ENCODE data around the gene RNF223.
"Not testable (repeated sequence)": the region's sequence is repeated elsewhere in the genome, so short reads cannot be mapped to it uniquely, and the experiment has no call there.

Gene RNF223

DNA sequence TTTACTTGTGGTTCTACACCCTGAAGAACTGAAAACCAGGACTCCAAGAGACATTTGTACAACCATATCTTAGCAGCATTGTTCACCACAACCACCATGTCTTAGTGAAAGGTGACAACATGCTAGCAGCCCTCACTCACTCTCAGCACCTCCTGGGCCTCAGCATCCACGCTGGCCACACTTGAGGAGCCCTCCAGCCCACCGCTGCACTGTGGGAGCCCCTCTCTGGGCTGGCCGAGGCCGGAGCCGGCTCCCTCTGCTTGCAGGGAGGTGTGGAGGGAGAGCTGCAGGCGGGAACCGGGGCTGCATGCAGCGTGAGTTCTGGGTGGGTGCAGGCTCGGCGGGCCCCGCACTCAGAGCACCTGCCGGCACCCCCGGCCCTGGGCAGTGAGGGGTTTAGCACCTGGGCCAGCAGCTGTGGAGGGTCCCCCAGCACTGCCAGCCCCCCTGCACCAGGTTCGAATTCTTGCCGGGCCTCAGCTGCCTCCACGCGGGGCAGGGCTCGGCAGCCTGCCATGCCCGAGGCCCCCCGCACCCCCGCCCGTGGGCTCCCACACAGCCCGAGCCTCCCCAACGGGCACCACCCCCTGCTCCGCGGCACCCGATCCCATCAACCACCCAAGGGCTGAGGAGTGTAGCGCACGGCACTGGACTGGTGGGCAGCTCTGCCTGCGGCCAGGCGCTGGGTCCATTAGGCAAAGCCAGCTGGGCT lies 32.6 kb upstream of the RNF223 start:
- DNase-seq = no peak

DNA sequence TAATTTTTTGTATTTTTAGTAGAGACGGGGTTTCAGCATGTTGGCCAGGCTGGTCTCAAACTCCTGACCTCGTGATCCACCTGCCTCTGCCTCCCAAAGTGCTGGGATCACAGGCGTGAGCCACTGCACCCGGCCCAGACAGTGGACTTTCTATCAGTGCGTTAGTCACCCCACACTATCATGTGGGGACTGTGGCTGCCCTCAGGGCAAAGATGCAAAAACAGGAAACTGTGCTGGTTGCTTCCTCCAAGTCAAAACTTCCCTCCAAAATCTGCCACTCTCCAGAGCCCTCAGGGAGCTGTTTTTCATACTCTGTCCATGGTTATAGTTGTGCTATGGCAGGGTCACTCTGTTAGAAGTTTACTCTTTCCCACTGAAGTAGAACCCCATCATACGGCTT lies 30.0 kb upstream of the RNF223 start:
- not testable (repeated sequence) for DNase-seq

DNA sequence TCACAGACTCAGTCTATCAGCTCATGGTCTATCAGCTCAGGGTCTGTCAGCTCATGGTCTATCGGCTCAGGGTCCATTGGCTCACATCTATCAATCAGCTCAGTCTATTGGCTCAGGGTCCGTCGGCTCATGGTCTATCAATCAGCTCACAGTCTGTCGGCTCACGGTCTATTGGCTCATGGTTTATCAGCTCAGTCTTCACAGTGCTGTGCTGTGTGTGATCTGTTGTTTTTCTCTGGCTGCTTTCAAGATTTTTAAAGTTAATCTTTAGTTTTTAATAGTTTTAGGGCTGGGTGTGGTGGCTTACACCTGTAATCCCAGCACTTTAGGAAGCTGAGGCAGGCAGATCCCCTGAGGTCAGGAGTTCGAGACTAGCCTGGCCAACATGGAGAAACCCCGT lies 27.4 kb upstream of the RNF223 start:
- DNase-seq = no peak

DNA sequence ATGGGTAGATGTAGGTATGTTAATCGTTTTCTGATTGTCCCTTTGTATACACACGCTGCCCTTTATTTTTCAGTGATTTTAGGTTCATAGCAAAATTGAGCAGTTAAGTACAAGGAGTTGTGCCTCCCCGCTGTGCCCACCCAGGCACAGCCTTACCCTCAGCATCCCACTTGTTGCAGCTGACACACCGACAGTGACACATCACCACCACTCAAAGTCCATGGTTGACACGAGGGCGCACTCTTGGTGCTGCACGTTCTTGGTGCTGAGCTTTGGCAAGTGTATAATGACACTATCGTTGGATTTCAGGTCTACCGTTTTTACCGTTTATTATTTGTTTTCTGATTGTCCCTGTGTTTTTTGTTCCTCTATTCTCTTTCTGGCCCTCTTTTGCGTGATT lies 26.2 kb upstream of the RNF223 start:
- no peak for DNase-seq

DNA sequence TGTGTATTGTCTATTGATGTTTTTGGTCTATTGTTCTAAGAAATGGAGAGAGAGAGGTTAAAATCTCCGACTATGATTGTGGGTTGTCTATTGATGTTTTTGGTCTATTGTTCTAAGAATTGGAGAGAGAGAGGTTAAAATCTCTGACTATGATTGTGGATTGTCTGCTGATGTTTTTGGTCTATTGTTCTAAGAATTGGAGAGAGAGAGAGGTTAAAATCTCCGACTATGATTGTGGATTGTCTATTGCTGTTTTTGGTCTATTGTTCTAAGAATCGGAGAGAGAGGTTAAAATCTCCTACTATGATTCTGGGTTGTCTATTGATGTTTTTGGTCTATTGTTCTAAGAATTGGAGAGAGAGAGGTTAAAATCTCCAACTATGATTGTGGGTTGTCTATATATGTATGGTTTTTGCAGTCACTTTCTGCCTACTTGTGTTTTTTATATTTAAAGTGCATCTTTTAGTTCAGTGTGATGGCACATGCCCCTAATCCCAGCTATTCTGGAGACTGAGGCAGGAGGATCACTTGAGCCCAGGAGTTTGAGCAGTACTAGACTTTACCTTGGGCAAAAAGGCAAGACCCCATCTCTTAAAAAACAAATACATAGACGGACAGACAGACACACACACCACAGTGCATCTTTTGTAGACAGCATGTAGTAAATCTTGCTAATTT lies 25.5 kb upstream of the RNF223 start:
- no peak for DNase-seq

DNA sequence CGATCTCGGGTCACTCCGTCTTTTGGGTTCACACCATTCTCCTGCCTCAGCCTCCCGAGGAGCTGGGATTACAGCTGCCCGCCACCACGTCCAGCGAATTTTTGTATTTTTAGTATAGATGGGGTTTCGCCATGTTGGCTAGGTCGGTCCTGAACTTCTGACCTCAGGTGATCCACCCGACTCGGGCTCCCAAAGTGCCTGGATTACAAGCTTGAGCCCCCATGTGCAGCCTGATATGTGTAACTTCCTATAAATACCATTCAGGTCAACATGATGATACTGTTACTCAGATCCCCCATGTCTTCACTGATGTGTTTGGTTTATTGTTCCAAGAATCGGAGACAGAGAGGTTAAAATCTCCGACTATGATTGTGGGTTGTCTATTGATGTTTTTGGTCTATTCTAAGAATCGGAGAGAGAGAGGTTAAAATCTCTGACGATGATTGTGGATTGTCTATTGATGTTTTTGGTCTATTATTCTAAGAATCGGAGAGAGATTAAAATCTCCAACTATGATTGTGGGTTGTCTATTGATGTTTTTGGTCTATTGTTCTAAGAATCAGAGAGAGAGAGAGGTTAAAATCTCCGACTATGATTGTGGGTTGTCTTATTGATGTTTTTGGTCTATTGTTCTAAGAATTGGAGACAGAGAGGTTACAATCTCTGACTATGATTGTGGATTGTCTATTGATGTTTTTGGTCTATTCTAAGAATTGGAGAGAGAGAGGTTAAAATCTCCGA lies 24.7 kb upstream of the RNF223 start:
- DNase-seq = no peak

DNA sequence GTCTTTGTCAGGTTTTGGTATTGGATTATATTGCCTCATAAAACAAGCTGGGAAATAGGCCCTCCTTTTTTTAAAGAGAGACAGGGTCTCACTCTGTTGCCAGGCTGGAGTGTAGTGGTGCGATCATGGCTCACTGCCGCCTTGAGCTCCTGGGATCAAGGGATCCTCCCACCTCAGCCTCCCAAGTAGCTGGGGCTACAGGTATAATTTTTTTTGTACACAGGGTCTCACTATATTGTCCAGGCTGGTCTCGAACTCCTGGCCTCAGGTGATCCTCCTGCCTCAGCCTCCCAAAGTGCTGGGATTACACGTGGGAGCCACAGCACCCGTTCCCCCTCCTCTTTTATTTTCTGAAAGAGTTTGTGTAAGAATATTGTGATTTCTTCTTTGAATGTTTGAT lies 22.0 kb upstream of the RNF223 start:
- DNase-seq = not testable (repeated sequence)

DNA sequence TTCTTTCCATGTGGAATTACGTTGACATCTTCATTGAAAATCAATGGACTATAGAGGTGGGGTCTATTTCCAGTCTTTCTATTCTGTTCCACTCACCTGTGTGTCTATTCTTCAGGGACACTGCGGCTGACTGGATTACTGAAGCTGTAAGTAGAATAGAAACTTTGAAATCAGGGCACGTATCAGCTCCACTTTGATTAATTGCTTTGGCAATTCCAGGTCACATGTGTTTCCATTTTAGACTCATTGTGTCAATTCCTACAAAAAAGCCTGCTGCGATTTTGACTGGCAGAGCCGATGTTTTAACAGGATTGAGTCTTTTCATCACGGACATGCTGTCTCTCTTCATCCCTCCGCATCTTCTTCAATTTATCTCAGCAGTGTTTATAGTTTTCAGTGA lies 20.9 kb upstream of the RNF223 start:
- no peak for DNase-seq

DNA sequence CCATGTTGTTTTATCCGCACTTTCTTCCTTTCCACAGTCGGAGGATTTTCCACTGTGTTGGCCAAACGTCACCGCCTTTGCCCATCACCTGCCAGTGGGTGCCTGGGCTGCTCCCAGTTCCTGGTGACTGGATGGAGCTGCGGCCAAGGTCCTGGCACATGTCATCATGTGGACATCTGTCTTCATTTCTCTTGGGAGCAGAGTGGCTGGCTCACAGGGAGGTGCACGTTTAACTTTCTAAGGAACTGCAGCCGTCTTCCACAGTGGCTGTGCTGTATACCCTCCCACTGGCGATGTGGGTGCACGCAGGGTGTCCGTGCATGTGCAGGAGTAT lies 19.5 kb upstream of the RNF223 start:
- no peak for DNase-seq

DNA sequence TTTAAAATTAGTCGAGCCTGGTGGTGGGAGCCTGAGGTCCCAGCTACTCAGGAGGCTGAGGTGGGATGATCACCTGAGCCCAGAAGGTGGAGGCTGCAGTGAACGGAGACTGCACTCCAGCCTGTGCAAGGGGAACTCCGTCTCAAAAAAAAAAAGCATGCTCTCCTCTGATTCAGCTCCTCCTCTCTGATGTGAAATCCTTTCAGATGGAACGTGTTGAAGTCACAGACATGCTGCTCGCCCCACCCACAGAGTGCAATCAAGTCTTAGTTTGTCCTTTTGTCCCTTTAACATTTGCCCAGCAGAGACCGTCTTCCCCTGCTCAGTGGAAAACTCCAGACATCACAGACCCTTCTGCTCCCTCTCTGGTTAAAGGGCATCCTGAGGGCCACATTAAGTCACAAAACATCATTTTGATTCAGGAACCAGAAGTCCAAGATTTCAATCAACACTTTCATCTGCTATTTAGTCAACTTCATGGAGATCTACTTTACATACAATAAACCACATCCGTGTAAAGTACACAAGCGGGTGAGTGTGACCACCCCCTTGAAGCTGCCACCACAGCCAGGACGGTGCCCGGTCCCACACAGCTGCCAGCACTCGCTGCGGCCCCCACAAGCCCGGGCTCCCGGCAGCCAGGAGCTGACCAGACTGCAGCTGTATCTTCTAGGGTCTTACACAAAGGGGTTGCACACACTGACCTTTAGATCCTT lies 18.9 kb upstream of the RNF223 start:
- DNase-seq = no peak

DNA sequence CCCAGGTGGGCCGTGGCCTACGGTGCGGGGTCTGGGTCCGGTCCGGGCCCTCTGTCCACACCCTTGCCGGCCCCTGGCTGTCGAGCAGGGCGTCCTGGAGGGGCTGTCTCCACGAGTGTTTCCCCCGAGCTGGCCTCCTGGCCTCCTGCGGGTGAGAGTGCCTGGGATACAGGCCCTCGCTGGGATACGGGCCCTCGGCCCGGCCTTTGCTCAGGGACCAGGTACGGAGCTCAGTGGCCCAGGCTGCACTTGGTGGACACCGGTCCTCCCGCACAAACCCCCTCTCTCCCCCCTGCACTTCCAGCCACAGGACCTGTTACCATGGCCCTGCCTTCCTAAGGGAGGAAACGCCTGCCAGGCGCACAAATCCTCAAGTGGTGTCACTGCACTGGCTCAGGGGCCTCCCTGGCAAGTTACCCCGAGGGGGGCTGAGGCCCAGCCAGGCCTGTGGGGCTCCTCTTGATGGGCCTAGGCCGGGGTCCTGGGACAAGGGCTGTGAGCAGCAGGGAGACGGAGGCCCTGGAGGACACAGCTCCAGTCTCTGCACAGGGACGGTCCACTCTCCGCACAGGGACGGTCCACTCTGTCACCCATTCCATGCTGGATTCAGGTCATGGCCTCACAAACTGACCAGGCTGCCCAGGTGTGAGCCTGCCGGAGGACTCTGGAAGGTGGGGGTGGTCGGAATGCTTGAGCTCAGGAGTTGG lies 18.2 kb upstream of the RNF223 start:
- DNase-seq = no peak

DNA sequence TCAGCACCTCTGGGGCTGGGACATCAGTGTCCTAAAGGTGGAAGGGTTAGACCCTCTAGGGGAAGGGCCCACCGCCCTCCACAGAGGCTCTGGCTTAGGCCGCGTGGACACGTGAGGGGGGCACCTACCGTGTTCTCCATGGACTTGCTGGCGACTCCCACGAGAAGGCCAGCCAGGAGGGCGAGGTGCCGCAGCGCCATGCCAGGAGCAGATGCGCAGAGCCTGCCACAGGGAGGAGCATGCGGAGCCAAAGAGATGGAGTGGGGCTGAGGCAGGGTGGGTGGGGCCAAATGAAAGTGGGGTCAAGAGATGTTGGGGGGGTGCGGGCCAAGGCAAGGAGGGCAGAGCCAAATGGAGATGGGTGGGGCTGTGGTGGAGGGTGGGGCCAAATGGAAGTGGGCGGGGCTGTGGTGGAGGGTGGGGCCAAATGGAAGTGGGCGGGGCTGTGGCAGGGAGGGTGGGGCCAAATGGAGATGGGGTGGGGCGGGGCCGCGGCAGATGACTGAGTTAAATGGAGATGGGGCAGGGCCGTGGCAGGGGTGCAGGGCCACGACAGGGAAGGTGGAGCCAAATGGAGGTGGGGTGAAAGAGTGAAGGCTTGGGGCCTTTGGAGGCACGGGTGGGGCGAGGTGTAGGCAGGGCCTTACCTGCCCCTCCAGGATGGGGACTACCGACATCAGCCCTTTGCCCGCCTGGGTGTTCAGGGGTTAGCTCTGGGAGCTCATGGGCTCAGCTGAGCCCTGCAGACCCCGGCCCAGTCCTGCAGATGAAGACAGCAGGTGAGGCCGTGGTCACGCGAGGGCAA lies 17.4 kb upstream of the RNF223 start:
- no peak for DNase-seq

DNA sequence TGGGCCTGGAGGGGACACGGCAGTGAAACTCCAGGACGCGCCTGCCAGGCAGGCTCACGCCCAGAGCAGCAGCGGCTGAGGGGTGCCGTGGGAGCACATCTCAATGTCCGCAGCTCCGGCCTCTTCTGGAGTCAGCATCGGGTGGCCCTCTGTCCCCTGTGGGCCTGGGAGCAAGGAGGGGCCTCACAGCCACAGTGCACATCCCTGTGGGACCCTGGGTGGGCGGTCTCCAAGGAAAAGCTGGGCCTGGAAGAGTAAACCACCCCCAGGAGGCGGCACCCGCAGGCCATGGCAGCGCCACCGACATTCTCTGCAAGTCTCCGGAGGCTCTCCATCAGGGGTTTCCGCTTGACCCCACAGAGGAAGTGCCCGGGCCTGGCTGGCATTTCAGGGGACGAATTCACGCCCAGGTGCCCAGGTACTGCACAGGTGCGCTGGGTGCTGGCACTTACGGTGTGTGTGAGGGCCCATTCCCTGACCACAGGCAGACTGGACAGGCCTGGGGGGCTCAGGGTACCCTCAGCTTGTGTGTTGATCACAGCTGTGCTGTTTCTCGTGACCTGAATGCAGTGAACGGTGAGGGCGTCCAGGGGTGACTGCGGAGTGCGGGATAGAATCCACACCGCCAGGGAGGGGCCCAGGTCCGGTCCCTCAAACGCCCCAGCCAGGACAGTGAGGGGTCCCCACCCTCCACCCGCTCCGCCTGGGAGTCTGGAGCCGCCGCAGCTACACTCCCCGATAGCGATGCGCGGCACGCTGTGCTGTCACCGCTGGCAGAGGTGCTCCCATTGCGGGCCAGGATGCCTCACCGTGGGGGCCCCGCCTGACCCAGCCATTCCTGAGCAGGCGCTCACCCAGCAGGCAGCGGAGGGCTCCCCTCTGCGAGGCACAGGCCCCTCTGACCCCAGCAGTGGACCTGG lies 16.6 kb upstream of the RNF223 start:
- DNase-seq = no peak

DNA sequence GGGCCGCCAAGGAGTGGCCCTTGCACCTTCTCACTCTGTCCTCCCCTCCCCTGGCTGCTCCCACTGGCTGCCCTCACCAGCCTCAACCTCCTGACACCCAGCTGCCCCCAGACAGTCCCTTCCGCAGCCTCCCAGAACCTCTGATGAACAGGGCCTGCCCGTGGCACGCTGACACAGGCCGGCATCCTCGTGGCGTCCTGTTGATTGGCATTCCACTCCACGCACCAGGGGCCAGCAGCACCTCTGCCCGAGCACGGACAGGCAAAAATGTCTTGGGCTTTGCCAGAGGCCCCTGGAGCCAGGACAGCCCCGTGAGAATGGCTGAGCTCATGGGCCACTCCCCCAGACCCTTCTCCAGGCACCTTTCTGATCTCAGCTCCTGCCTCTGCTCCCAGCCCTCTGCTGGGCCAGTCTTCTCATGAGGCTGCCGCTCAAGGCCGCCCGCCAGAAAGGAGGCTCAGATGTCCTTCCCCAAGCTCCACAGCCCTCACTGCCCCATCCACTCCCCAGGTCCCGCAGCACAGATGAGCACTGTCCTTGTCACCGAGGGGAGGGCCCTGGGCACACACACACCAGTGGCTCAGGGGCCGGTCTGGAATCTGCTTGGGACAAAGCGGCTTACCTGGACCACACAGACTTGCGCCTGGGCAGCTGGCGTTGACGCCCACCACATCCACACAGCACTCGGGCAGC lies 15.8 kb upstream of the RNF223 start:
- DNase-seq = no peak

DNA sequence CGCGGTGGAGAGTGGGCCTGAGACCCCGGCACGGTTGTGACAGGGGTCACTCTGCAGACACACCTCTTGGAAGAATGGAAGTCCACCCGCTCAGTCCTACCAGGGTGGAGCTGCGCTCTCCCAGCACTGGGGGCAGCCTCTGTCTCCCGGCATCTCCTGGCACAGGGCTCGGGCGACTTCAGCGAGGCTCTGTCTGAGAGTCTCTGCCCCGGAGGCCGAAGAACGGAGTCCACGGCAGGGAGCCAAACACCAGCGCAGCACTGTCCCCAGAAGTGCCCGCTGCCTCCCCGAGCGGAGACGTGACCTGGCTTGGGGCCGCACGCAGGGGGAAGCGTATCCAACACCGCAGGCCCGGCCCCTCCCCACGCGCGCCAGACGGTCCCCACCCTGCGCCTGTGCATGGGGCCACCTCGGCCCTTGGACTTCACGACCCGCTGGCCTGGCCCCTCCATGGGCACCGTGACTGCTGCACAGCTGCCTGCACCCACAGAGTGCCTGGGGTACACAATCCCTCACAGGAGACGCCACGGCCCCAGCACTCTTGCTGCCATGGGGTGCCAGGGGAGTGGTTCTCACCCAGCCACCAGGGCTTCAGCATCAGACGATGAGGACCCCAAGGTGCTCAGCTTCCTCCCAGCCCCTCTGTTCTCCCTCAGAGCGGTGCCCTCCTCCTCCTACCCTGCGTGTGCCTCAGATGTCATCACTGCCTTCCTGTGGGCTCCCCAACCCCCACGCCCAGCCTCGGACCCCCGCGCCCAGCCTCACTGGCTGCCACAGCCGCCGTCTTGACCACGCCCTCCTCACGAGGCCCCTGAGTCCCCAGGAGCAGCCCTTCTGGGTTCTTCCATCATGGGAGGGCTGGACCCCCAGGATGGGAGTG lies 14.9 kb upstream of the RNF223 start:
- DNase-seq = no peak

DNA sequence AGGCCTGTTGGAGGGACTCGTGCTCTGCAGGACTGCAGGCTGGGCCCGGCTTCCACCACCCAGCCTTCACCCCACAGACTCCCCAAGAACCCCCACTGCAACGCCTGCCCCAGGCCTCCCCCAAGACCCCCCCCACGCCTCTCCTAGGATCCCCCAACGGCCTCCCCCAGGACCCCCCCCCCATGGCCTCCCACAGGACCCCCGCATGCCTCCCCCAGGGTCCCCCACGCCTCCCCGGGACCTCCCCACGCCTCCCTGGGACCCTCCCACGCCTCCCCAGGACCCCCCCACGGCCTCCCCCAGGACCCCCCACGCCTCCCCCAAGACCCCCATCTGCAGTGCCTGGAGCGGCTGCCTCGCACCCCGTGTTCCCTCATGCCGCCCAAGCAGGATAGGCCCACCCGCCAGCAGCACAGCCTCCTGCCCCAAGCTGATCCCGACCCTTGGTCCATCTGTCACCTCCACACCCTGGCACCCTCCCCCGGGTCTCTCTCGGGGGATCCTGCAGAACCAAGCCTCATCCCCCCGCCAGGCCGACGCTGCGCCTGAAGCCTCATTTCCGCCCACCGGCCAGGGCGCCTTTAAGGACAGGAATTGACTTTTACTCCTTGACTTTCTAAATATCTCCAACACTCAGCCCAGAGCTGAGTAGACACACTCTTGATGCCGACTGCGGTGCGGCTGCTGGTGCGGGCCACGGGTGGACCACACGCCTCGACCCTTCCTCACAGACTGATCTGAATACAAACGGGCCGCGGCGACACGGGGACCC lies 14.1 kb upstream of the RNF223 start:
- no peak for DNase-seq

DNA sequence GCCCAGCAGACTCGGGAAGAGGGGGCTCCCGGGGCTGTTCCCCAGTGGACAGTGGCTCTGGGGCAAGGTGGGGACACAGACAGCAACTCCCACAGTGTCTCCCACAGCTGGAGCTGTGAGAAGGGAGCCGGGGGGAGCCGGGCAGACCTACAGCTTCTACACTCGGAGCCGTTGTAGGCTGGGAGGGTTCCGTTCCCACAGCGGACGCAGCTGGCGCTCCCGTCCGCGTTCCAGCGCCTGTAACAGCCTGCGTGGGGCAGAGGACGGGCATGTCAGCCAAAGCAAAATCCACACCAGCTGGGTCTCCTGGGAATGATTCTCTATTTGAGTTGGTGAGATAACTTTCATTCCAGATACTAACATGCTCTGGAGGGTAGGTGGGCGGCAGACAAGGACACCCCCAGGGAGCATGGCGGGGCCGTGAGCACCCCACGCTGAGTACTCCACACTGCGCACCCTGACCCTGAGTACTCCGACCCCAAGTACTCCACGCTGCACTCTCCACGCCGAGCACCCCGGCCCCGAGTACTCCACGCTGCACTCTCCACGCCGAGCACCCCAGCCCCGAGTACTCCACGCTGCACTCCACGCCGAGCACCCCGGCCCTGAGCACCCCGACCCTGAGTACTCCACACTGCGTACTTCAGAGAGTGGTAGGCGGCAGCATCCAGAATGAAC lies 13.4 kb upstream of the RNF223 start:
- no peak for DNase-seq

DNA sequence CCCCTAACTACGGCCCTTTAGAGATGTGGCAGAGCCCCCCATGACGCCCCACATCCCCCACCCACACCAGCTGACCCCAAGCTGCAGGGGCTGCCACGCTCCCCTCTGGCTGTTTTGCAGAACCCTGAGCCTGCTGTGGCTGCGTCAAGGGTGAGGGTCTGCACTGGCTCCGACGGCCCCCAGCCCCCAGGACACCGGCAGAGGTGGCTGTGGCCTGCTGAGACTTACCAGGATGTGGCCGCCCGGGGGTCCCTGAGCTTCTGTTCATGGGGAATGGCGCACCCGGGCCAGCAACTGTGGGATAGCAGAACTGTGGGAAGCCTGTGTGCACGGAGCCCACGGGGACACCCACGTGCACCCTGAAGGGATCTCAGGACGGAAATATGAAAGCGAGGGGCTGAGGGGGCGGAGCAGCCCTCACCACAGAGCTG lies 12.8 kb upstream of the RNF223 start:
- no peak for DNase-seq

Data from NCI-H1417 treated with DMSO at 0.1 percent for 48 hours (cell line).